Measurements from ENCODE around the gene MYH14.

Gene MYH14

DNA sequence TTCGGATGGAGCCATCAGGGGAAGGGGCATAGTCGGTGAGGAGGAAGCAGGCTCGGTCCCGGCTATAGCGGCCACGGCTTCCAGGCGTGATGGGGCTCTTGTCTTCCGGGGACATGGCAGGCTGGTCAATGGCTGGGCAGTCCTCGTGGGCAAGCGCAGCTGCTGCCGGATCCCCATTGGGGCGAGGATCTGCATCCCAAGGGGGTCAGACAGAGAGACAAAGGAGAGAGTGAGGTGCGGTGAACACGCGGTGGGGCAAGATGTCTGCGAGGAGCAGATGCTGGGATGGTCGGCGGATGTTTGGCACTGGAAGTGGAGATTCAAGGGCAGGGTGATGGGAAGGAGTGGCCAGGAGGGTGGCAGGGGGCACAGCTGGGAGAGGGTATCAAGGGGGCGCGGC, 117.2 kb downstream of the MYH14 start:
- H3K4me1 ChIP-seq (ENCODE audit: low read length): peaks cover 19% of the 10 kb centered on the region
- H3K79me2 ChIP-seq (ENCODE audit: low read length): no peaks in the 10 kb centered on the region
- no peaks in the 10 kb centered on the region for H3K36me3 ChIP-seq (replicated peaks; ENCODE audit: low read depth, low read length)
- no peaks in the 10 kb centered on the region for H4K20me1 ChIP-seq (ENCODE audit: insufficient read depth, low read length)
- no peak overlapping the region for H3K27ac ChIP-seq (ENCODE audit: low read length)
- no peak overlapping the region for H3K4me3 ChIP-seq (ENCODE audit: low read length)
- no peaks in the 10 kb centered on the region for H3K9me3 ChIP-seq (ENCODE audit: insufficient read depth, low read length)
- no peak overlapping the region for H3K4me2 ChIP-seq (ENCODE audit: low read length)
- no peak overlapping the region for H3K9ac ChIP-seq (ENCODE audit: low read length)
- H2AFZ ChIP-seq (ENCODE audit: low read depth, low read length): no peak overlapping the region
- TF ChIP-seq, protein P1, sequence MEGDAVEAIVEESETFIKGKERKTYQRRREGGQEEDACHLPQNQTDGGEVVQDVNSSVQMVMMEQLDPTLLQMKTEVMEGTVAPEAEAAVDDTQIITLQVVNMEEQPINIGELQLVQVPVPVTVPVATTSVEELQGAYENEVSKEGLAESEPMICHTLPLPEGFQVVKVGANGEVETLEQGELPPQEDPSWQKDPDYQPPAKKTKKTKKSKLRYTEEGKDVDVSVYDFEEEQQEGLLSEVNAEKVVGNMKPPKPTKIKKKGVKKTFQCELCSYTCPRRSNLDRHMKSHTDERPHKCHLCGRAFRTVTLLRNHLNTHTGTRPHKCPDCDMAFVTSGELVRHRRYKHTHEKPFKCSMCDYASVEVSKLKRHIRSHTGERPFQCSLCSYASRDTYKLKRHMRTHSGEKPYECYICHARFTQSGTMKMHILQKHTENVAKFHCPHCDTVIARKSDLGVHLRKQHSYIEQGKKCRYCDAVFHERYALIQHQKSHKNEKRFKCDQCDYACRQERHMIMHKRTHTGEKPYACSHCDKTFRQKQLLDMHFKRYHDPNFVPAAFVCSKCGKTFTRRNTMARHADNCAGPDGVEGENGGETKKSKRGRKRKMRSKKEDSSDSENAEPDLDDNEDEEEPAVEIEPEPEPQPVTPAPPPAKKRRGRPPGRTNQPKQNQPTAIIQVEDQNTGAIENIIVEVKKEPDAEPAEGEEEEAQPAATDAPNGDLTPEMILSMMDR (IDR thresholded peaks at IDR 0.05; ENCODE audit: low read depth, low read length): no peak
- no peak for TF ChIP-seq EZH2phosphoT487 (IDR thresholded peaks at IDR 0.05; ENCODE audit: low read depth)
- H3K27me3 ChIP-seq (ENCODE audit: low read depth, low read length): no peaks in the 10 kb centered on the region

DNA sequence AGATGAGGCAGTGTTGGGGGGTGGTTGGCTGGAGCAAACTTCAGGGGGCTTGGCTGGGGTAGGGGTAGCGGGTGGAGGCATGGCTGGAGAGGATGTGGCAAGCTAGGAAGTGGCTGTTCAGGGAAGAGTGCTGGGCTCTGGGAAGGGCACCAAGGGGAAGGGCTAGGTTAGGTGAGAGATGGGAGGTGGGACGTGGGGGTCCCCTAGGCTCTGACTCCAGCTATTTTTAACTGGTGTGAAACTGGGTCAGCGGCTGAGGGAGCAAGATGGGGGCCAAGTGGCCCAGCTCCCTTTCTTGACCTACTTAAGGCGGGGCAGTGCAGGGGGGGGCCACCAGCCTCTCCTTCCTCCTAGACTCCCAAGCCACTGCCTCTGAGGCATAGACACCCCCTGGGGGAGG, 118.4 kb downstream of the MYH14 start:
- Histone ChIP-seq H4K20me1 (ENCODE audit: insufficient read depth, low read length) (no peaks in the 10 kb centered on the region), H3K27me3 (ENCODE audit: low read depth, low read length) (no peaks in the 10 kb centered on the region), H3K9ac (ENCODE audit: low read length) (no peak overlapping the region), H3K4me3 (ENCODE audit: low read length) (no peak overlapping the region), H3K4me2 (ENCODE audit: low read length) (no peak overlapping the region), H3K79me2 (ENCODE audit: low read length) (no peaks in the 10 kb centered on the region), H3K9me3 (ENCODE audit: insufficient read depth, low read length) (no peaks in the 10 kb centered on the region), H3K36me3 (replicated peaks; ENCODE audit: low read depth, low read length) (no peaks in the 10 kb centered on the region), H2AFZ (ENCODE audit: low read depth, low read length) (no peak overlapping the region), H3K4me1 (ENCODE audit: low read length) (peaks cover 12% of the 10 kb centered on the region), H3K27ac (ENCODE audit: low read length) (no peak overlapping the region)
- TF ChIP-seq, protein P1 (IDR thresholded peaks at IDR 0.05; ENCODE audit: low read depth, low read length): no peak
- no peak for TF ChIP-seq EZH2phosphoT487 (IDR thresholded peaks at IDR 0.05; ENCODE audit: low read depth)

DNA sequence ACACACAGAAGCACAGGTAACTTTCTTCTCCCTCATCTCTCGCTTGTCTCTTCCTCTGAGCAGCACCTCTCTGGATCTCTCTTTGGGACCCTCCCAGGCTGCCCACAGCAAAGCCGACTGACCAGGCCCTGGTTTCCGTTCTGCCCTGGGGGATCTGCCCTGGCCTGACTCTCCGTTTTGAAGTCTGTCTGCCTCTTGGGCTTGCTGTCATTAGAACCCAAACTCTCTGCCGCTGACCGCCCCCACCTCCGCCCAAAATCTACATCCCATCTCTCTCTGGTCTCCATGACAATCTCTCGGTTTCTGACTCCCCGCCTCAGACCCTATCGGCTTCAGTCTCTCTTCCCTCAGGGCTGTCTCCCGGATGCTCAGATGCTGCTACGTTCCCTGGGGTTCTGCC, 118.8 kb downstream of the MYH14 start:
- Histone ChIP-seq H3K4me3 (ENCODE audit: low read length) (no peak overlapping the region), H3K4me1 (ENCODE audit: low read length) (peaks cover 12% of the 10 kb centered on the region), H3K9ac (ENCODE audit: low read length) (no peak overlapping the region), H3K27ac (ENCODE audit: low read length) (no peak overlapping the region), H3K9me3 (ENCODE audit: insufficient read depth, low read length) (no peaks in the 10 kb centered on the region), H3K27me3 (ENCODE audit: low read depth, low read length) (no peaks in the 10 kb centered on the region), H3K79me2 (ENCODE audit: low read length) (no peaks in the 10 kb centered on the region), H2AFZ (ENCODE audit: low read depth, low read length) (no peak overlapping the region), H4K20me1 (ENCODE audit: insufficient read depth, low read length) (no peaks in the 10 kb centered on the region), H3K4me2 (ENCODE audit: low read length) (no peak overlapping the region), H3K36me3 (replicated peaks; ENCODE audit: low read depth, low read length) (no peaks in the 10 kb centered on the region)
- TF ChIP-seq EZH2phosphoT487 (IDR thresholded peaks at IDR 0.05; ENCODE audit: low read depth): no peak
- TF ChIP-seq, protein P1 (IDR thresholded peaks at IDR 0.05; ENCODE audit: low read depth, low read length): no peak

DNA sequence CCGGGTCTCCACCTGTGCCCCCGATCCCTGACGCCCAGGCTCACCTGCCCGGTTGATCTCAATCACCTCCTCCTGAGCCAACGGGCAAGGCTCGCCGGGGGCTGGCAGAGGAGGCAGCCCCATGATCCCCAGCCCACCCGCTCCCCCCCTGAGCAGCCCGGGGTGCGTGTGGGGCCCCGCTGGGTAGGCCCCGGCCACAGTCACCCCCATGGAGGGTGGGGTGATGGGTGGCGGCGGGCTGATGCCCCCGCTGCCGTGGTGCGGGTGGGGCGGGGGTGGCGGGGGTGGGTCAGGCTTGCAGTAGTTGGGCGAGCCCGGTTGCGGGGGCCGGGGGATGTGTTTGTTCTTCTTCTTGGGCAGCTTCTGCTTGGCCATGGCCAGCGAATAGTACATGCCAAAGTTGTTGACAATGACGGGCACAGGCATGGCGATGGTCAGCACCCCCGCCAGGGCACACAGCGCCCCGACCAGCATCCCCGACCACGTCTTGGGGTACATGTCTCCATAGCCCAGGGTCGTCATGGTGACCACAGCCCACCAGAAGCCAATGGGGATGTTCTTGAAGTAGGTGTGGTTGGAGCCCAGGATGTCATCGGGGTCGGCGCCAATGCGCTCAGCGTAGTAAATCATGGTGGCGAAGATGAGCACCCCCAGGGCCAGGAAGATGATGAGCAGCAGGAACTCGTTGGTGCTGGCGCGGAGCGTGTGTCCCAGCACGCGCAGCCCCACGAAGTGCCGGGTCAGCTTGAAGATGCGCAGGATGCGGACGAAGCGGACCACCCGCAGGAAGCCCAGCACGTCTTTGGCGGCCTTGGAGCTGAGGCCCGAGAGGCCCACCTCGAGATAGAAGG, 119.7 kb downstream of the MYH14 start:
- Histone ChIP-seq H3K27me3 (ENCODE audit: low read depth, low read length) (no peaks in the 10 kb centered on the region), H4K20me1 (ENCODE audit: insufficient read depth, low read length) (no peaks in the 10 kb centered on the region), H3K4me1 (ENCODE audit: low read length) (peaks cover 12% of the 10 kb centered on the region), H3K9ac (ENCODE audit: low read length) (no peak overlapping the region), H3K9me3 (ENCODE audit: insufficient read depth, low read length) (no peaks in the 10 kb centered on the region), H3K4me3 (ENCODE audit: low read length) (no peak overlapping the region), H3K36me3 (replicated peaks; ENCODE audit: low read depth, low read length) (no peaks in the 10 kb centered on the region), H3K27ac (ENCODE audit: low read length) (no peak overlapping the region), H3K4me2 (ENCODE audit: low read length) (no peak overlapping the region), H2AFZ (ENCODE audit: low read depth, low read length) (no peak overlapping the region), H3K79me2 (ENCODE audit: low read length) (no peaks in the 10 kb centered on the region)
- TF ChIP-seq, protein P1 (IDR thresholded peaks at IDR 0.05; ENCODE audit: low read depth, low read length): no peak
- TF ChIP-seq EZH2phosphoT487 (IDR thresholded peaks at IDR 0.05; ENCODE audit: low read depth): no peak
